Mesenchymal stem cell (in vitro differentiated cells and primary cell): ENCODE results near the gene UVSSA.

Experiments used
- DNase-seq: peaks from one replicate; pipeline ENCODE4 v3.0.0-alpha.2; 2013
- H2AFZ ChIP-seq: one replicate; pipeline ENCODE4 v1.6.1; 2013; ENCODE audit warnings: low read depth, mild to moderate bottlenecking, control low read depth, inconsistent platforms, low read length, moderate library complexity
- H2AK5ac ChIP-seq: 2 replicates; pipeline ENCODE4 v1.6.1; 2013; ENCODE audit warnings: low read length, moderate library complexity, mild to moderate bottlenecking, inconsistent platforms; ENCODE audit not compliant: severe bottlenecking
- H2BK120ac ChIP-seq: one replicate; pipeline ENCODE4 v1.6.1; 2013; ENCODE audit warnings: low read depth, mild to moderate bottlenecking, inconsistent platforms, low read length, moderate library complexity
- H2BK12ac ChIP-seq, 2 experiments: one replicate each; pipeline ENCODE4 v1.6.1; 2013; ENCODE audit warnings: inconsistent platforms in 2 of 2, low read length in 2 of 2, mild to moderate bottlenecking in 2 of 2, moderate library complexity in 2 of 2, control low read depth in 1 of 2
- H2BK15ac ChIP-seq: one replicate; pipeline ENCODE4 v1.6.1; 2013; ENCODE audit warnings: mild to moderate bottlenecking, low read depth, inconsistent platforms; ENCODE audit not compliant: poor library complexity, severe bottlenecking
- H2BK5ac ChIP-seq: 2 replicates; pipeline ENCODE4 v1.6.1; 2013; ENCODE audit warnings: low read depth, mild to moderate bottlenecking, low read length, control low read depth, inconsistent platforms; ENCODE audit not compliant: poor library complexity, severe bottlenecking
- H3K14ac ChIP-seq, 2 experiments: one replicate each; pipeline ENCODE4 v1.6.1; 2013; ENCODE audit warnings: inconsistent platforms in 2 of 2, low read length in 2 of 2, control low read depth in 1 of 2, mild to moderate bottlenecking in 1 of 2, moderate library complexity in 1 of 2
- H3K18ac ChIP-seq, 2 experiments: one replicate each; pipeline ENCODE4 v1.6.1; 2013; ENCODE audit warnings: inconsistent platforms in 2 of 2, low read length in 2 of 2, control low read depth in 1 of 2, low read depth in 1 of 2, mild to moderate bottlenecking in 1 of 2
- H3K23ac ChIP-seq, 2 experiments: one replicate each; pipeline ENCODE4 v1.6.1; 2013; ENCODE audit warnings: inconsistent platforms in 2 of 2, low read length in 2 of 2, mild to moderate bottlenecking in 2 of 2, moderate library complexity in 2 of 2, control low read depth in 1 of 2
- H3K27ac ChIP-seq: 2 replicates; pipeline ENCODE4 v1.5.1; 2013; ENCODE audit warnings: mild to moderate bottlenecking, moderate library complexity, low read length, control low read depth, inconsistent platforms; ENCODE audit not compliant: poor library complexity, severe bottlenecking
- H3K27me3 ChIP-seq, 2 experiments: 2 replicates each; pipeline versions ENCODE4 v1.6.1 to v1.7.0; 2013; ENCODE audit warnings: low read length in 2 of 2, mild to moderate bottlenecking in 2 of 2, moderate library complexity in 2 of 2, control low read depth in 1 of 2, inconsistent platforms in 1 of 2; ENCODE audit not compliant: control insufficient read depth in 1 of 2, insufficient read depth in 1 of 2
- H3K36me3 ChIP-seq, 2 experiments: 2 replicates each; pipeline versions ENCODE4 v1.6.1 to v1.7.0; 2013; ENCODE audit warnings: low read length in 2 of 2, control low read depth in 1 of 2, inconsistent platforms in 1 of 2, low read depth in 1 of 2, mild to moderate bottlenecking in 1 of 2; ENCODE audit not compliant: insufficient read depth in 2 of 2, control insufficient read depth in 1 of 2
- H3K4ac ChIP-seq, 2 experiments: one replicate each; pipeline ENCODE4 v1.6.1; 2013; ENCODE audit warnings: inconsistent platforms in 2 of 2, low read length in 2 of 2, mild to moderate bottlenecking in 2 of 2, moderate library complexity in 2 of 2, control low read depth in 1 of 2, low read depth in 1 of 2
- H3K4me1 ChIP-seq: 2 replicates; pipeline ENCODE4 v1.6.1; 2013; ENCODE audit warnings: low read depth, low read length, control low read depth; ENCODE audit not compliant: control insufficient read depth, insufficient read depth
- H3K4me2 ChIP-seq: 2 replicates; pipeline ENCODE4 v1.6.1; 2013; ENCODE audit warnings: low read length, mild to moderate bottlenecking, inconsistent platforms; ENCODE audit not compliant: poor library complexity, severe bottlenecking
- H3K4me3 ChIP-seq, 2 experiments: 2 replicates each; pipeline versions ENCODE4 v1.5.1 to v1.7.0; 2013; ENCODE audit warnings: low read length in 2 of 2, mild to moderate bottlenecking in 2 of 2, control low read depth in 1 of 2, low read depth in 1 of 2; ENCODE audit not compliant: insufficient read depth in 1 of 2
- H3K79me1 ChIP-seq: replicated peaks from 2 replicates; pipeline ENCODE4 v1.6.1; 2013; ENCODE audit warnings: mild to moderate bottlenecking, control low read depth, low read length, inconsistent platforms; ENCODE audit not compliant: poor library complexity, severe bottlenecking
- H3K9ac ChIP-seq: 2 replicates; pipeline ENCODE4 v1.7.0; 2013; ENCODE audit warnings: mild to moderate bottlenecking, low read length, moderate library complexity
- H3K9me3 ChIP-seq: 2 replicates; pipeline ENCODE4 v1.7.0; 2013; ENCODE audit warnings: mild to moderate bottlenecking, low read length; ENCODE audit not compliant: control insufficient read depth
- H4K8ac ChIP-seq: one replicate; pipeline ENCODE4 v1.6.1; 2013; ENCODE audit warnings: inconsistent platforms, mild to moderate bottlenecking, low read length, moderate library complexity
- H4K91ac ChIP-seq: one replicate; pipeline ENCODE4 v1.6.1; 2013; ENCODE audit warnings: mild to moderate bottlenecking, low read length, inconsistent platforms
- WGBS: methylation state at CpG from one replicate; pipeline ENCODE4 v1.1.7; 2013; ENCODE audit warnings: mixed read lengths; 5-methylcytosine and 5-hydroxymethylcytosine counted together

UVSSA gene

GRCh38 chr4:1369091-1369450, 22.1 kb downstream of the UVSSA start:
- Histone ChIP-seq H2BK120ac (no peak overlapping the region), H2BK12ac (no peak overlapping the region), H3K23ac (no peak overlapping the region), H3K36me3 (peaks cover 48 to 78% of the 10 kb centered on the region in 2 experiments), H3K79me1 (peaks cover 5% of the 10 kb centered on the region), H4K91ac (no peak overlapping the region), H2AK5ac (no peak overlapping the region), H2AFZ (no peak overlapping the region), H3K18ac (no peak overlapping the region), H3K9me3 (no peaks in the 10 kb centered on the region), H4K8ac (no peak overlapping the region), H2BK5ac (no peak overlapping the region), H3K9ac (no peak overlapping the region), H3K4me3 (no peak overlapping the region), H3K4me1 (no peaks in the 10 kb centered on the region), H3K27ac (no peak overlapping the region), H3K14ac (no peak overlapping the region), H2BK15ac (no peak overlapping the region), H3K27me3 (no peaks in the 10 kb centered on the region), H3K4ac (no peak overlapping the region), H3K4me2 (no peak overlapping the region)
- no peak for DNase-seq
- WGBS = 95% methylated on average over 18 of the region's 18 CpGs

GRCh38 chr4:1369479-1370079, 22.6 kb downstream of the UVSSA start:
- Histone ChIP-seq H3K9me3 (no peaks in the 10 kb centered on the region), H2BK12ac (no peak overlapping the region), H3K4me2 (no peak overlapping the region), H3K4me3 (no peak overlapping the region), H3K4ac (no peak overlapping the region), H3K36me3 (peaks cover 48 to 82% of the 10 kb centered on the region in 2 experiments), H3K18ac (no peak overlapping the region), H2BK120ac (no peak overlapping the region), H3K14ac (no peak overlapping the region), H2AK5ac (no peak overlapping the region), H2AFZ (no peak overlapping the region), H3K4me1 (no peaks in the 10 kb centered on the region), H3K27me3 (no peaks in the 10 kb centered on the region), H4K8ac (no peak overlapping the region), H4K91ac (no peak overlapping the region), H2BK15ac (no peak overlapping the region), H3K23ac (no peak overlapping the region), H3K27ac (no peak overlapping the region), H2BK5ac (no peak overlapping the region), H3K9ac (no peak overlapping the region), H3K79me1 (peaks cover 3% of the 10 kb centered on the region)
- DNase-seq = no peak
- WGBS = 96% methylated on average over 21 of the region's 22 CpGs

GRCh38 chr4:1370321-1371124, 23.5 kb downstream of the UVSSA start:
- Histone ChIP-seq H3K18ac (no peak overlapping the region), H3K4ac (no peak overlapping the region), H3K27ac (no peak overlapping the region), H2BK120ac (no peak overlapping the region), H3K4me3 (no peak overlapping the region), H4K8ac (no peak overlapping the region), H2BK5ac (no peak overlapping the region), H3K36me3 (peaks cover 48 to 82% of the 10 kb centered on the region in 2 experiments), H2BK12ac (no peak overlapping the region), H3K27me3 (no peaks in the 10 kb centered on the region), H3K23ac (no peak overlapping the region), H4K91ac (no peak overlapping the region), H2AK5ac (no peak overlapping the region), H3K14ac (no peak overlapping the region), H3K4me2 (no peak overlapping the region), H2BK15ac (no peak overlapping the region), H3K9me3 (no peaks in the 10 kb centered on the region), H3K9ac (no peak overlapping the region), H2AFZ (no peak overlapping the region), H3K79me1 (peaks cover 2% of the 10 kb centered on the region), H3K4me1 (no peaks in the 10 kb centered on the region)
- no peak for DNase-seq
- WGBS = 95% methylated on average over 29 of the region's 29 CpGs

- Histone ChIP-seq H3K14ac (no peak overlapping the region), H3K27me3 (no peaks in the 10 kb centered on the region), H3K36me3 (peaks cover 38 to 82% of the 10 kb centered on the region in 2 experiments), H4K8ac (no peak overlapping the region), H3K27ac (no peak overlapping the region), H3K18ac (no peak overlapping the region), H2AK5ac (no peak overlapping the region), H2BK120ac (no peak overlapping the region), H3K23ac (no peak overlapping the region), H2AFZ (no peak overlapping the region), H3K79me1 (peaks cover 2% of the 10 kb centered on the region), H2BK15ac (no peak overlapping the region), H3K9me3 (no peaks in the 10 kb centered on the region), H2BK12ac (no peak overlapping the region), H4K91ac (no peak overlapping the region), H3K4me3 (no peak overlapping the region), H3K4ac (no peak overlapping the region), H3K4me2 (no peak overlapping the region), H3K9ac (no peak overlapping the region), H3K4me1 (no peaks in the 10 kb centered on the region), H2BK5ac (no peak overlapping the region)
- no peak for DNase-seq
- 98% methylated on average over 28 of the region's 28 CpGs for WGBS
Observed at GRCh38 chr4:1371176-1372165, 24.5 kb downstream of the UVSSA start.
